ENCODE measurements around the gene BRD4.

Gene BRD4

DNA sequence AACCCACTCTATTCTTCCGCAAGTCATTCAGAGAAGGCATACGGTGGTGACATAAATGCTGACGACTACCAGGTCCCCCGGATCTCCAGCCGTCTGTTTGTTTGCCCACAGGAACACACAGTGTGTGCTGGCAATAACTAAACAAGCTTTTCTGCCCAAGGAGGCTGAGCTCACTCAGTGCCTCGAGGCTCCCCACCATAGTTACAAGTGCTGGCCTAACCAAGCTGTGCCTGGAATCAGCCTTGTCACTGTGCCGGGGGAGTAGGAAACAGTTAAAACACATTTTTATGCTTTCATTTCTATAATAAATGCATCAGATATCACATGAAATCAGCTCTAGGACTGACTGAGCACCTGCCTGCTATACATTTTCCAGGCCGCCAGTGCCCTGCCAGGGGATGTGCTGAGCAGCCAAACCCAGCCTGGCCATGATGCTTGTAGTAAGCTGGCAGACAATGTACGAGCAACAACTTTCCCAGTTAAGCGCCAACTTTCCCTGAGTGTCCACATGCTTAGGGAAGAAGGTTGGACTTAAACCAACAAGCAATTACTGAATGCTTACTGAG lies 28.1 kb downstream of the BRD4 start:
- no peaks in the 10 kb centered on the region for H3K36me3 ChIP-seq (ENCODE audit: insufficient read depth, low read depth, low read length)
- peaks cover 3% of the 10 kb centered on the region for H3K4me1 ChIP-seq (ENCODE audit: insufficient read depth, low read length)
- no peak overlapping the region for H3K4me3 ChIP-seq (ENCODE audit: low read length)
- no peak overlapping the region for H3K9ac ChIP-seq (ENCODE audit: low read depth, low read length)
- no peak overlapping the region for H3K27ac ChIP-seq (ENCODE audit: low read length)
- no peaks in the 10 kb centered on the region for H3K27me3 ChIP-seq (ENCODE audit: insufficient read depth, low read length)
- no peaks in the 10 kb centered on the region for H3K9me3 ChIP-seq (ENCODE audit: insufficient read depth, low read depth, low read length)

DNA sequence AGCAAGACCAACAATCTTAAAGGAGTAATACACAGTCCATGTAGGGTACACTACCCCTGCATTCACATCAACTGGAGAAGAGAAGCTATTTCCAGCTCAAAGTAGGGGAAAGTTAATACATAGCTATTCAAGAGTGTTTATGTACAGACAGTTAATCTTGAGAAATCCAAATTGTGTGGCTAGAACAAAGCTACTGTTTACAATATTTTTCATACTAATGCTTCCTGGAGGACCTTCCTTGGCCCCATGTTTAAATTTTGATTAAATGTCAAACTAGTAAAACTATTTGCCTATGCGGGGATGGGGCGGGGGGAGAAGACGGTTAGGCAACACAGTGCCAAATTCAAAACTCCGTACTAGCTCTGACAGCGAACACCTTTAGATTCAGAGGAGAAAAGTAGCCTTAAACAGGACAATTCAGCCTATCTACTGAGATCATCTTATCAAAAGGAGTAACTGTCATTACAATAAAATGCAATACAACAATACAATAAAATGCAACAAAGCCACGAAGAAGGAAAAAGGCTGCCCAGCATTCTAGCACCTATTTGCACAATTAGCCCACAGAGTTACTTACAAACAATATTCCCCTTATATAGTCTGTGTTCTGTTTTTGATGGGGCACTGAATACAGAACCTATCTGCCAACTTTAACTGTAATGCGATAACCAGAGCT lies 29.1 kb downstream of the BRD4 start:
- peaks cover 9% of the 10 kb centered on the region for H3K4me1 ChIP-seq (ENCODE audit: insufficient read depth, low read length)
- no peaks in the 10 kb centered on the region for H3K36me3 ChIP-seq (ENCODE audit: insufficient read depth, low read depth, low read length)
- H3K9me3 ChIP-seq (ENCODE audit: insufficient read depth, low read depth, low read length), result no peaks in the 10 kb centered on the region
- H3K27ac ChIP-seq (ENCODE audit: low read length), result no peak overlapping the region
- H3K4me3 ChIP-seq (ENCODE audit: low read length), result no peak overlapping the region
- H3K9ac ChIP-seq (ENCODE audit: low read depth, low read length), result no peak overlapping the region
- no peaks in the 10 kb centered on the region for H3K27me3 ChIP-seq (ENCODE audit: insufficient read depth, low read length)

DNA sequence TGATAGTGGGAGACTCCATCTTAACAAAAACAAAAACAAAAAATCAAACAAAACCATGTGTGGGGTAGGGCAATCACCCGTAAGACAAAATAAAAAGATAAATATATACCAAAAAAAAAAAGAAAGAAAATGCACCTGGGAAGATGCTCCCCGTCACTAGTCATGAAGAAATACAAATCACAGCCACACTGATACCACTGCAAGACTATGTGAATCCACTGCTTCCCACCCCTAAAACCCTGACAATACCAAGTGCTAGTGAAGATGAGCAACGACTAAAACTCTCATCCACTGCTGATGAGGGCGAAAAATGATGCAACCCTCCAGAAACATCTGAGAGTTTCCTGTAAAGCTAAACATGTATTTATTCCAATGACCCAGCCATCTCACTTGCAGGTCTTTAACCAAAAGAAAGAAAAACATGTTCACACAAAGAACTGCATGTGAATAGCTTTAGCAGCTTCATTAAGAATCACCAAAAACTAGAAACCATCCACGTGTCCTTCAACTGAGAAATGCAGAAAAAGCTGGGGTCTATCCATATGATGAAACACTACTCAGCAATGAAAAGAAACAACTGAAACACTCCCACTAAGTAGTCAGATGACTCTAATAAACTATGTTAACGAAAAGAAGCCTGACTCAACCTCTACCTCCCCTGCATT lies 31.7 kb downstream of the BRD4 start:
- H3K27ac ChIP-seq (ENCODE audit: low read length), result no peak overlapping the region
- peaks cover 16% of the 10 kb centered on the region for H3K4me1 ChIP-seq (ENCODE audit: insufficient read depth, low read length)
- no peak overlapping the region for H3K4me3 ChIP-seq (ENCODE audit: low read length)
- no peaks in the 10 kb centered on the region for H3K9me3 ChIP-seq (ENCODE audit: insufficient read depth, low read depth, low read length)
- H3K9ac ChIP-seq (ENCODE audit: low read depth, low read length), result no peak overlapping the region
- peaks cover 6% of the 10 kb centered on the region for H3K36me3 ChIP-seq (ENCODE audit: insufficient read depth, low read depth, low read length)
- no peaks in the 10 kb centered on the region for H3K27me3 ChIP-seq (ENCODE audit: insufficient read depth, low read length)

DNA sequence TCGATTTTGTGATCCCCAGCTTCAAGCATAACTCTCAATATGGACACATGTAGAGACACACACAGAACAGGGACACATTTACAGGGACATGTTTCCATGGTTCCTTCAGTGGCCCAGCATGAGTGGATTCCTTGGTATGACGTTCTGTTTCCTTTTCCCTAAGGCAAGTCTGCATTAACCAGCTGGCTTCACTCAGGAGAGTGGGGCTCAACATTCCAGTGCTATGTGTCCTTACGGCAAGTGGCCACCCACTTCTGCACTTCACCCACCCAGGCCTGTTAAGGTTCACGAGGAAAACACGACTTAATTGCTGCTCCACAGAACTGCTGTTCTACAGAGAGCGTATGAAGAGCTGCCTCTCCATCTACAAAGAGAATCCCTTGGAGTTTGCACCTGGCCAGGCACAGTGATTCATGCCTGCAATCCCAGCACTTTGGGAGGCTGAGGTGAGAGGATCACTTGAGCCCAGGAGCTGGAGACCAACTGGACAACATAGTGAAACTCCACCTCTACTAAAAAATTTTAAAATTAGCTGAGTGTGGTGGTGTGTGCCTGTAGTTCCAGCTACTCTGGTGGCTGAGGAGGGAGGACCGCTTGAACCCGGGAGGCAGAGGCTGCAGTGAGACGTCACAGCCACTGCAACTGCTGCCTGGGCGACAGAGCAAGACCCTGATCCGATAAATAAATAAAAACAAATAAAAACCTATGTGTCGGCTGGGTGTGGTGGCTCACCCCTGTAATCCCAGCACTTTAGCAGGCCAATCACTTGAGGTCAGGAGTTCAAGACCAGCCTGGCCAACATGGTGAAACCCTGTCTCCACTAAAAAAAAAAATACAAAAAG lies 32.5 kb downstream of the BRD4 start:
- peaks cover 16% of the 10 kb centered on the region for H3K4me1 ChIP-seq (ENCODE audit: insufficient read depth, low read length)
- H3K9ac ChIP-seq (ENCODE audit: low read depth, low read length), result no peak overlapping the region
- H3K4me3 ChIP-seq (ENCODE audit: low read length), result no peak overlapping the region
- no peak overlapping the region for H3K27ac ChIP-seq (ENCODE audit: low read length)
- H3K36me3 ChIP-seq (ENCODE audit: insufficient read depth, low read depth, low read length), result peaks cover 6% of the 10 kb centered on the region
- H3K27me3 ChIP-seq (ENCODE audit: insufficient read depth, low read length), result no peaks in the 10 kb centered on the region
- no peaks in the 10 kb centered on the region for H3K9me3 ChIP-seq (ENCODE audit: insufficient read depth, low read depth, low read length)

DNA sequence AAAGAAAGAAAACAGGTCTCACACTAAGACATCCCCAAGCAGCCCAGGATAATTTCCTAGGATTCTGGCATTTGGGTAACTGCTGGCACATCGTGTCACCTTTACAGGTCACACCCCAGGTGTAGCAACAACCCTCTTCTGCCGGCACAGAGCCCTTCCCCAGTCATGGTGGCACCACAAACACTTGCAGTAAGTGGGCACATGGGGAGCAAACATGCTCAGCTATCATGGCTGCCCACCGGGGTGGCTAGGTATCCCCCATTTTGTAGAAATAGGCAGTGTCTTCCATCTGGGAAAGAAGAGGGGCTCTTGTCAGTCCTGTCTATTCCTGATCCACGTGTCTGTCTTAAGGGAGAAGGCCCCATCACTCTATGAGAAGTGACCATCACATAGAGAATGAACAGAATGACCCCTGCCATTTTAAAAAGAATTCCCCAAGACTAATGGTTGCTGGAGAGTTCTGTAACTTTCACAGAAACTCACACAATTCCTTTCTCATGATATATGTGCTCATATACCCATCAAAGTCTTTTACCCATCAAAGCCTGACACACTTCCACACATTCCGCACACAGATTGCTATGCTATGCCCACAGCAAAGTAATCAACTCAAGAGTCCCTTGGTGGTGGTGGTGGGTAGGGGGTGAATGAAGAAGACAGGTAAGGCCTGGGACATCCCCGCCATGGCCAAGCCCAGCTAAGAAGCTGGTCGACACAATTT lies 33.3 kb downstream of the BRD4 start:
- Histone ChIP-seq H3K36me3 (ENCODE audit: insufficient read depth, low read depth, low read length) (peaks cover 6% of the 10 kb centered on the region), H3K9me3 (ENCODE audit: insufficient read depth, low read depth, low read length) (no peaks in the 10 kb centered on the region), H3K4me1 (ENCODE audit: insufficient read depth, low read length) (peaks cover 17% of the 10 kb centered on the region), H3K27ac (ENCODE audit: low read length) (no peak overlapping the region), H3K9ac (ENCODE audit: low read depth, low read length) (no peak overlapping the region), H3K27me3 (ENCODE audit: insufficient read depth, low read length) (no peaks in the 10 kb centered on the region), H3K4me3 (ENCODE audit: low read length) (no peak overlapping the region)

DNA sequence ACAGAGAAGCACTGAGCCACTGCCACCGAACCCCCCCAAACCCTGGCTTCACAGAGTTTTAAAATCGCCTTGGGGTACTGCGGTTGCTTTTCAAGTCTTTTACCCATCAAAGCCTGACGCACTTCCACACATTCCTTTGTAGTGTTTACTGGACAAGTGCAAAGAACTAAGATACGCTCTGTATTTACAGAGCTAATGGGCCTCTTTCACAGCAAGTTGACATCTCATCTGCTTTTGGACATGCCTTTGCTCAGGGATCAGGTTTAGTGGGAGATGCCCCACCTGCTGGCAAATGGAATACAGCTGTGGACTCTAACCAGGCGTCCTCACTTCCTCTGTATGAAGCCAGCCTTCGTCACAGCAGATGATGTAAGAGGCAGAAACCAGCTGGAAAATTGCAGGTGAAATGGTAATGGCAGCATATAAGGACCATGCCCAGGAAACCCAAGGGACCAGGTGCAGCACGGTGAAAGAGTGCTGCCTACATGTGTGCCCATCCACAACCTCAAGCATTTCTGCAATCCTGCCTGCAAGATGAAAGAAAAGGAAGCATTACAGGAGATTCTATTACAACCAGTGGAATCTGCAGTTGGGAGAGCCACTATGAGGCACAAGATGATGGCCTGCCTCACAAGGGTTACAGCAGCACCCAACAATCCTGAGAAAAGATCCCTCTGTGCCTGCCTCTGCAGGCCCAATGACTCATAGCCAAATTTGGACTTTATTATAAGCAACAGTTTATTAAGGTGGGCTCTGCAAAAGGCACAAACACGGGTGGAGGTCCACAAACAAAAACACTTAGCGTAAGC lies 34.7 kb downstream of the BRD4 start:
- Histone ChIP-seq H3K4me1 (ENCODE audit: insufficient read depth, low read length) (peaks cover 24% of the 10 kb centered on the region), H3K4me3 (ENCODE audit: low read length) (no peak overlapping the region), H3K9me3 (ENCODE audit: insufficient read depth, low read depth, low read length) (no peaks in the 10 kb centered on the region), H3K27ac (ENCODE audit: low read length) (no peak overlapping the region), H3K9ac (ENCODE audit: low read depth, low read length) (no peak overlapping the region), H3K36me3 (ENCODE audit: insufficient read depth, low read depth, low read length) (peaks cover 6% of the 10 kb centered on the region), H3K27me3 (ENCODE audit: insufficient read depth, low read length) (no peaks in the 10 kb centered on the region)

DNA sequence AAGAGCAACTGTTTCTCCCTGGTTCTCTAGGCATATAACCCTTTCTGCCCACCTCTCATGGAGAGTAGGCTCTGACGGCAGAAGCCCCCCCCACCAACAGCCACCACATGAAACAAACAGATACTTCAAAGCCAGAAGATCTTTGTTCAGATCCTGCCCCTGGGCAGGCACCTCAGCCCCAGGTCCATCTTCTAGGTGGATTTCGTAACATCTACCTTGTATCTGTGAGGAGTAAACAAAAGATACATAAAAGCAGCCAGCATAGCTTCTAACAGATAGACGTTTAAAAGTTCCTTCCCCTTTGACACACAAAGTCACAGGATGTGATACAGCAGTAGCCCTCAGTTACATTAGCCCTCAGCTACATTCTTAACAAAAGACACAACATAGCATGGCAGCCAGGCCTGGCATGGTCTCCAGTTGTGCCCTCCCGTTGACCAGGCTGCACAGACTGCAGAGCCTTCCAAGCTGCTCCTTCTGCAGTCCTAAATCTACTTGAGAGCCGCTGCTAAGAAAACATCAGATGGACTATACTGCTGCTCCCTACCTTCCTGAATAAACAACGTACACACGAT lies 35.4 kb downstream of the BRD4 start:
- H3K4me3 ChIP-seq (ENCODE audit: low read length), result no peak overlapping the region
- H3K4me1 ChIP-seq (ENCODE audit: insufficient read depth, low read length), result peaks cover 28% of the 10 kb centered on the region
- H3K27me3 ChIP-seq (ENCODE audit: insufficient read depth, low read length), result no peaks in the 10 kb centered on the region
- H3K9ac ChIP-seq (ENCODE audit: low read depth, low read length), result no peak overlapping the region
- no peaks in the 10 kb centered on the region for H3K9me3 ChIP-seq (ENCODE audit: insufficient read depth, low read depth, low read length)
- no peak overlapping the region for H3K27ac ChIP-seq (ENCODE audit: low read length)
- peaks cover 6% of the 10 kb centered on the region for H3K36me3 ChIP-seq (ENCODE audit: insufficient read depth, low read depth, low read length)

DNA sequence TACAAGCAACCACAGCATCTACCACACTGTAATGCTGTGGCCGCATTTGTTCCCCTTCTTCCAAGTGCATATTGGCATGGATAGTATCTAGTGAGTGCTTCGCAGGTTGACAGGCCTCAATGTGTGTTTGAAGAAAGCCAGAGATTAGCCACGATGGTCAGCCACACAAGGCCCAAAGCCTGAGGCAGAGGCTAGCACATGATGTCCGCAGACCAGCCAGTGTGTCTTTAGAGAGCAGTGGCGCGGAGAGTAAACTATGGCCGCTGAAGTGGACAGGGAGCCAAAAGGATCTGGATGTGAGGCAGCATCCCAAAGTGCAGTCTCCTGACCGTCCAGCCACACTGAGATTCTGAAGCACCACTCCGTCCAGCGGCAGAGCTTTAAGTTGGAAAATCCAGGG lies 36.0 kb downstream of the BRD4 start:
- H3K27me3 ChIP-seq (ENCODE audit: insufficient read depth, low read length), result no peaks in the 10 kb centered on the region
- H3K9ac ChIP-seq (ENCODE audit: low read depth, low read length), result no peak overlapping the region
- no peaks in the 10 kb centered on the region for H3K9me3 ChIP-seq (ENCODE audit: insufficient read depth, low read depth, low read length)
- peaks cover 6% of the 10 kb centered on the region for H3K36me3 ChIP-seq (ENCODE audit: insufficient read depth, low read depth, low read length)
- H3K4me1 ChIP-seq (ENCODE audit: insufficient read depth, low read length), result peaks cover 34% of the 10 kb centered on the region
- no peak overlapping the region for H3K4me3 ChIP-seq (ENCODE audit: low read length)
- no peak overlapping the region for H3K27ac ChIP-seq (ENCODE audit: low read length)

DNA sequence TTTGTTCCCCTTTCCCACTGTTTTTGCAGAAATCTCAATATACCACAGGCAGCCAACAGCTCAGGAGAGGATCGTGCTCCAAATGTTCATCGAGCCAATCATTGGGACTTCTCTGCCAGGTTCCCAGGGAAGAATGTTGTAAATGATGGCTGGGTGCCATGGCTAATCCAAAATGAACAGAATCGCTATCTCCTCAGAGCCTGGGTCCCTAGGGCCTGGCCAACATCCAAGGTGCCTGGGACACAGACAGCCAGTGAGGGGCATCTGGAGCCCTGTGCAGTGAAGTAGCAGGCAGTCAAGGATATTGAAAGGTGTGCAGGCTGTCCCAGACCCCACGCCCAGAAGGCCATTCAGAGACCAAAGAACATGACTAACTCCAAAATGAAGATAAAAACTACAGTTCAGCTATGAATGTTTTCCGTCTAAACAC lies 37.8 kb downstream of the BRD4 start:
- Histone ChIP-seq H3K27ac (ENCODE audit: low read length) (no peak overlapping the region), H3K9ac (ENCODE audit: low read depth, low read length) (no peak overlapping the region), H3K27me3 (ENCODE audit: insufficient read depth, low read length) (no peaks in the 10 kb centered on the region), H3K4me3 (ENCODE audit: low read length) (no peak overlapping the region), H3K4me1 (ENCODE audit: insufficient read depth, low read length) (peaks cover 47% of the 10 kb centered on the region), H3K36me3 (ENCODE audit: insufficient read depth, low read depth, low read length) (peaks cover 6% of the 10 kb centered on the region), H3K9me3 (ENCODE audit: insufficient read depth, low read depth, low read length) (no peaks in the 10 kb centered on the region)

DNA sequence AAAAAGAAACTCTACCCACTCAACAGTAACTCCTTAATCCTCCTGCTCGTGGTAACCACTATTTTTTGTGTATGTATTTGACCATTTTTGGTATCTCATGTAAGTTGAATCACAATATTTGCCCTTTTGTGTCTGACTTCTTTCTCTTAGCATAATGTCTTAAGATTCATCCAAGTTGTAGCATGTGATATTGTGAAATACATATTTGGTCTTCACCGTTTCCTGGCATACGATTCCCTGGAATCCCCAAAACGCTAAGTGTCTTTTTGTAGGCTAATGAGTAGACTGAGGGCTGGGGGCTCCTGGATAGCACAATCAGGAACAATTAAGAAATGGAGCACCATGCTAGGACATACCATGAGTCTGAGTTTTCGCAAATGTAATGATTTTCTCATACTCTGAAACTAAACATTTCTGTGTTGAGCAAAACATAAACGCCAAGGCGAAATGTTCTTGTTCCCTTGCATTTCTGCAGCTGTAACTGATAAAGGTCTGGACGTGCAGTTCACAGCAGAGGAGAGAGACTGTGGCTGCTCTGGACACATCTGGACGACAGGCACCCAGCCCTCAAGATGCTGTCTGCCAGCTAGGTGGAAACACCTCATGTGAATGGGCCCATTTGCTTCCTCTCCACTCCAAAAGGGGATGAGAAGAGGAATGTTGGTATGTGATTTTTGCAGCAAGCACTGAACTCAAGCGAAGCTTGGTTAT lies 38.4 kb downstream of the BRD4 start:
- Histone ChIP-seq H3K27me3 (ENCODE audit: insufficient read depth, low read length) (no peaks in the 10 kb centered on the region), H3K36me3 (ENCODE audit: insufficient read depth, low read depth, low read length) (peaks cover 6% of the 10 kb centered on the region), H3K27ac (ENCODE audit: low read length) (no peak overlapping the region), H3K4me1 (ENCODE audit: insufficient read depth, low read length) (peaks cover 47% of the 10 kb centered on the region), H3K4me3 (ENCODE audit: low read length) (no peak overlapping the region), H3K9me3 (ENCODE audit: insufficient read depth, low read depth, low read length) (no peaks in the 10 kb centered on the region), H3K9ac (ENCODE audit: low read depth, low read length) (no peak overlapping the region)

All from iPS-20b (cell line).